NCI-H226 (cell line): ENCODE measurements around the gene SGK2.
A peak's percentile ranks its signal among the peaks of the same experiment; 100 is the strongest.

Experiments used
- DNase-seq: peaks from one replicate; pipeline ENCODE4 v3.0.0-alpha.2; 2015

SGK2 gene

DNA sequence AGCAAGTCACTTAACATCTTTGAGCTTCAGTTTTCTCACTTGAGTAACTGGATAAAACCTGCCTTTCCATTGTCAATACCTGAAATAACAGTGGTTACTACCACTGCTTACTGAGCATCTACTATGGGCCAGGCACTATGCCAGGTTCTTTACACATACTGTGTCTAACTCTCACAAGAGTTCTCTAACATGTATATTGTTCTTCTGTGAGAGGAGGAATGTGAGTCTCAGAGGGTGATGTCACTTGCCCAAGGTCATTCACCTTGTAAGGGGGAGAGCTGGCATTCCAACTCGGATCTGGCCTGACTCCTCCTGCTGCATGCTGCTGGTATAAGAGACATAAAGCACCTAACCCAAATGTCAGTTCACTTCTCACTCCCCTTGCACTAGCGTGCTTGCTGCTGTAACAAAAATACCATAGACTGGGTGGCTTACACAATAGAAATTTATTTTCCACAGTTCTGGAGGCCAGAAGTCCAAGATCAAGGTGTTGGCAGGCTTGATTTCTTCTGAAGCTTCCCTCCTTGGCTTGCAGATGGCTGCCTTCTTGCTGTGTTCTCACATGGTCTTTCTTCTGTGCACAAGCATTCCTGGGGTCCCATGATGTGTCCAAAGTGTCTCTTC, 21.9 kb upstream of the SGK2 start:
- DNase-seq: peak; percentile 9

DNA sequence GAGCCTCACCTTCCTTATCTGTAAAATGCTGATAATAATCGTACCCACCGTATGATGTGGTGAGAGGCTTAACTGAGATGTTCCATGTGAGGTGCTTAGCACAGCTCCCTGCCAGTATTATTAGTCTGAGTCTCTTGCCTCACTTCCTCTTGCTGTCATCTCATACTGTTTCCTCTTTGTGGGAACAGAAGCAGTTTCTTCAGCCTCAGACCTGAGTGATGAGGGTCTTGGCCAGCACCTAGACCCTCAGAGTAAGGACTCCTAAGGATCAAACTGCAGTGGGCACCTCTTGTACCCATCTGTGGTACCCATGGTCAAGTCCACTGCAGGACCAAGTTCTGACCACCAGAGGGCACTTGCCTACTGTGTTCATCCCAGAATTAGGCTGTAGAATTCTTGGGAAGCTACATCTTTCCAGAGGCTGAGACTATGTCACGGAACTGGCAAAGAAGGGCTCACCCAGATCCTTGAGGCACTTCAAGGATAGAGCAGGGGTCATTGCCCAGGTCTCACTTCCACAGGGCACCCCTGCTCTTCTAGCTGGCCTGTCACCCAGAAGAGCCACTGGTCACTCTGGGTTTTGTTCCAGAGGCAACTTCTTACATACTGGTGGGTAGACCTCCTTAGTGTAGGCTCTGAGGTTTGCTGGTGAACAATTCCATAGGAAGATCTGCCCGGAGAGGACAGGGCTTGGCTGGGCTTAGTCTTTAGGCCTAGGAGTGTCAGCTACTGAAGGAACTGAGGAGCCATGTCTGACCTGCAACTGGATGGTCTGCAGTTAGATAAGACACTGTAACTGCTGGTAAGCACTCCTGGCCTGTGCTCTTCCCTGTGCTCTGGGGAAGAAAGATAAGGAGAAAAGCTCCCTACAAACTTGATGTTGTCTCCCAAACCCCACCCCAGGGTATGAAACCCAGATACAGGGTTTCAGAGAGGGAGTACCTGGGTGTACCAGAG, 20.6 kb upstream of the SGK2 start:
- no peak for DNase-seq

DNA sequence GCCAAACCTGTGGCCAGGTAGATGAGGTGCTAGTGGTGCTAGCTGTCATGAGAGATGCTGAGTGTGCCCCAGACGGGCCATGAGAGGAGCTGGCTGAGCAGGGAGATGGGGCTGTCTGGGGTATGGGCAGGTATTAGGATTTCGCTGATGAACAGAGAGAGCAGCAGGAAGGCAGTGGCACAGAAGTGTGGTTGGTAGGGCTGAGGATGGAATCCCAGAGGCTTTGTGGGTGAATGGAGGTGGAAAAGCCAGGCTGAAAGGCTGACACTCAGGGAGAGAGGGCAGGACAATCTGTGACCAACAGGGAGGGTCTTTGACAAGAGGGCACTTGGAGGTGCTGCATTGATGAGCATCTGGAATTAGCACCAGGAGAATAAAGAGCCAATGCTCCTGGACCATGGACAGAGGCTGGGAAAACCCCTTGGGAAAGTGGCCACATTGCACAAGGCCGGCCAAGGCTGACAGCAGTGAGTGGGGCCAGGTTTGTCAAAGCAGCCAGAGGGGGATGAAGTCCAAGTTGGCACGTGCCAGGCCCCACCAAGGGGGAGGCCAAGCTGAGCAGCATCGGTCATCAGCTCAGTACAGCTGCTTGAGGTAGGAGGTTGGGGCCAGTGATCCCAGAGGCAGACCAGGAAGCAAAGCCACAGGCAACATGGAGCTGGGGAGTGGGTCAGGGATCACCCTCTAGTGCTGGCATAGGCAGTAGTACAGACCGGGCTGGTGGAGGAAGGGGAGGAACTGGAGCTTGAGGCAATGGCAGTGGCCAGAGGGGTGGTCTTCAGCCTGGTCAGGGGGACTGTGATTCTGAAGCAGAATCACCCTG, 19.7 kb upstream of the SGK2 start:
- DNase-seq: no peak

DNA sequence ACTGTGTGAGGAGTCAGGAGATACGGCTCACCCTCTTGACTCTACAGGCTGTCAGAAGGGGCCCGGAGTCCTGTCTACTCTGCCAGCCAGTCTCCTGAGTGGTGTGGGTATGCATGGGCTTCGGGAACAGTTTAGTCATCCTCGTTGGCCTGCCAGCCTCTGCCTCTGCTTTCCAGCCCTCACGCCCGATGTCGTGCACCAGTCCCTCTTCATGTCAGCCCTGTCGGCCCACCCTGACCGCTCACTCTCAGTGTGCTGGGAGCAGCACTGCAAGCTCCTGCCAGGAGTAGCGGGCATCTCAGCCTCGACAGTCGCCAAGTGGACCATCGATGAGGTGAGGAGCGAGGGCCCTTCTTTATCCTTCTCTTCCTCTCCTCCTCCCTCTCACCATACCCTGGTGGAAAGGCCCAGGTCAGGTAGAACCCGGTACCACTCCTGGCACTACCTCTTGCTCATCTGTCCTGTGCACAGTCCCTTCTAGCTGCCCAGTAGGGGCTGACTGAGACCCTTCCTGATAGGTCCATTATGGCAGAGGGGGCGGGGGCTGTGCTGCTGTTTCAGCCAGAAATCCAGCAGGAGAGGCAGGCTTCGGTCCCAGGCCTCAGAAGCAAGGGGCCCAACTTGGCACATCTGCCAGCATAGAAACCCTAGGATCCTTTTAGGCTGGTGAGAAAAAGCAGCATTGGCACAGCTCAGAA, 18.7 kb upstream of the SGK2 start:
- DNase-seq: no peak

DNA sequence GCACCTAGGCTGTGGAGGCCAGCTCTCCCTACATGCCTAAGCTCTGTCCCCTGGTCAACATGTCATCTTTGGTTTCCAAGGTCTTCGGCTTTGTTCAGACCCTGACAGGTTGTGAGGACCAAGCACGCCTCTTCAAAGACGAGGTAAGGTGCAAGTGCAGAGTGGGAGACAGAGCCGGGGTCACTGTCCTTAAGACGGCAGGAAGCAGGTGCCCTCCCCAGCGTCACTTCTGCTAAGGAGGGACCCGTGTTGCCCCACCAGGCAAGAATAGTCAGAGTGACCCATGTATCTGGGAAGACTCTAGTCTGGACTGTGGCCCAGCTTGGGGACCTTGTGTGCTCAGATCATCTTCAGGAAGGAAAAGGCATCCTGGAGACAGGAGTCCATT, 18.2 kb upstream of the SGK2 start:
- no peak for DNase-seq

DNA sequence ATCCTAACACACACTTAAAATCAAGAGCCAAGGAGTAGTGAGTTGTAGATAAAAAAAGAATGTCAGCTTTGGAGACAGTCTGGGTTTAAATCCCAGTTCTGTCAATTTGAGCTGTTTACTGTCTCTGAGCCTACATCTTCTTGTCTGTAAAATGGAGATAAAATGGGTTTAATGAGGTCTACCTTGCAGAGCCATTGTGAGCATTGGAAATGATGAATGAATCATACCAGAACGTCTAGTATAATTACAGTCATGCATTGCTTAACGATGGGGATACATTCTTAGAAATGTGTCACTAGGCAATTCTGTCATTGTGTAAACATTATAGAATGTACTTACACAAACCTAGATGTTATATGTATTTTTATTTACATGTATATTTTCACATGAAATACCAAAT, 17.6 kb upstream of the SGK2 start:
- no peak for DNase-seq

DNA sequence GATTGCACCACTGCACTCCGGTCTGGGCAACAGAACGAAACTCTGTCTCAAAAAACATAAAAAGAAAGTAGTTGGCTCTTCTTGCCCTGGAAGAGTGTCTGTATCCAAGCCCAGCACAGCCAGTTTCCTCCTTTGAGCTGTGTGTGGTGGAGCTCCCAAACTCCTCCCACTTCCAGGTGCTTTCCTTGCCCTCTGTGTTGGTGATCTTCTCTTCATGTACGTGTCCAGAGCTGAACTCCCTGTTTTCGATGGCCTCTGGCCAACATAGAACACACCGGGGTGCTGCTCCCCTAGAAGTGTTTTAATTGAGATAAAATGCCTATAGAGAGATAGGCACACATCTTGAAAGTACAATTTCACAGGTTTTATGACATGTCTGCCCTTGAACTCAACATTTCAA, 16.7 kb upstream of the SGK2 start:
- DNase-seq: no peak

DNA sequence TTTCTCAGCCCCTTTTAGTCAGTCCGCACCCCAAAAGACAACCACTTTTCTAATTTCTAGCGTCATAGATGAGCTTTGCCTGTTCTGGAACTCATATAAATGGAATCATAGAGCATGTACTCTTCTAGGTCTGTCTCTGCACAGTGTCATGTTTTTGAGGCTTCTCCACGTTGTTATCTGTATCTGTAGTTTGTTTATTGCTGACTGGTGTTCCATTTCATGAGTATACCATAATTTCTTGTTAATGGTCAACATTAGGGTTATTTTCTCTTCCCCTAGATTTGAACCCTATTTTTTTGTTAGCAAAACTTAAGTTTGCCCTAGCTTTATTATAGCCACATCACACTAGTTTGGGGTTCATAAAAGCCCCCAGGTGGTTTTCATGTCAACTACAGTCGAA, 16.2 kb upstream of the SGK2 start:
- DNase-seq: no peak

DNA sequence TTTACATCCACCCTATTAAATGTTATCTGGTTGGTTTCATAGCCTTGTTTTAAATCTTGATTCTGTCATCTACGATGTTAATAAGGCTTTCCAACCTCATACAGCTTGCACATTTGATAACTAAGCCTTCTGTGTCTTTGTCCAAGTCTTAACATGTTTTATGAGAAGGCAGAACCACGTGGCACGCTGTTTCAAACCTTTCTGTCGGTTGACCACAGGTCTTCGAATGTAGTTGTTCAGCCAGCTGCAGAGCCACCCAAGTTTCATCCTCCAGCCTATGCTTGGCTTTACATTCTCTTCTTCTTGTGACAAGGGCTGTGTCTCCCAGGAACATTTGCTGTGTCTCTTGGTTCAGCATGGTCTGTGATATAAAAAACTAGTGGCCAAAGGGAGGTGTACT, 15.7 kb upstream of the SGK2 start:
- DNase-seq: no peak

DNA sequence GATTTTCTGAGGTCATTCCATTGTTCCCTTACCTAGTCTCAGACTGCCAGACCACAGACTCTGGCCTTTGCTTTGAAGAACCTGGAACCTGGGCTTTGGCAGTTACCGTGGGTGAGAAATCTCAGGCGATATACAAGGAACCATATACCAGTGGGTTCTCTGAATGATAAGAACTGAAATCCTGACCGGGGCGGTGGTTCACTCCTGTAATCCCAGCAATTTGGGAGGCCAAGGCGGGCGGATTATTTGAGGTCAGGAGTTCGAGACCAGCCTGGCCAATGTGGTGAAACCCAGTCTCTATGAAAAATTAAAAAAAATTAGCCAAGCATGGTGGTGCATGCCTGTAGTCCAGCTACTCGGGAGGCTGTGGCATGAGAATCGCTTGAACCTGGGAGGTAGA, 14.3 kb upstream of the SGK2 start:
- no peak for DNase-seq

DNA sequence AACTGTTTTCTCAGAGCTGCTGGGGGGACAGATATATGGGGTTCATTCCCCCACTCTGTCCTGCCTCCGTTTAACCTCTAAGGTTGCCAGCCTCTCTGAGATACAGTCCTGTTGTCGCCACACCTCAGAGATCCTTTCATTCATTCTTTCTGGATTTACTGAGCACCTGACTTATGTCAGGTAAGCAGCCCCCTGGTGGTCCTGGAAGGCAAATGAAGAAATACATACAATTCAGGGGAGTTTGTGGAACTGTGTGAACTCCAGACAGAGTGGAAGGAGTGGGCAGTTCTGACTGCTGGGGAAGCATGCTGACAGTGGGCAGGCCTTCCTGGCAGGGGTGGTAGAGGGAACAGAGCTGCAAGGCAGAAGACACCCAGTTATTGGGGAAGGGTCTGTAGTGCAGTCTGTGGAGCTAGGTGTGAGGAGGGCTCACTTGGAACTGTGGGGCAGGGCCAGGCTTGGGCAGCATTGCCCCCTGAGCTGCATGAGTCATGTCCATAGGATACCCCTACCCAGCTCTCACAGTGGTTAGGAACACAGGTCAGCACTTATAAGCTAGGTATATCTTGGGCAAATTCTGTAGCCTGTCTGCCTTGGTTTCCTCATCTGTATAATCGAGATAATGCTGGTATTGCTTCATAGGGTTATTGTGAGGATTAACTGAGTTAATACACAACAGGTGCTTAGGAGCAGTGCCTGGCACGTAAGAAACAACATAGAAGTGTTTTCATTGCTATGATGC, 12.8 kb upstream of the SGK2 start:
- no peak for DNase-seq

DNA sequence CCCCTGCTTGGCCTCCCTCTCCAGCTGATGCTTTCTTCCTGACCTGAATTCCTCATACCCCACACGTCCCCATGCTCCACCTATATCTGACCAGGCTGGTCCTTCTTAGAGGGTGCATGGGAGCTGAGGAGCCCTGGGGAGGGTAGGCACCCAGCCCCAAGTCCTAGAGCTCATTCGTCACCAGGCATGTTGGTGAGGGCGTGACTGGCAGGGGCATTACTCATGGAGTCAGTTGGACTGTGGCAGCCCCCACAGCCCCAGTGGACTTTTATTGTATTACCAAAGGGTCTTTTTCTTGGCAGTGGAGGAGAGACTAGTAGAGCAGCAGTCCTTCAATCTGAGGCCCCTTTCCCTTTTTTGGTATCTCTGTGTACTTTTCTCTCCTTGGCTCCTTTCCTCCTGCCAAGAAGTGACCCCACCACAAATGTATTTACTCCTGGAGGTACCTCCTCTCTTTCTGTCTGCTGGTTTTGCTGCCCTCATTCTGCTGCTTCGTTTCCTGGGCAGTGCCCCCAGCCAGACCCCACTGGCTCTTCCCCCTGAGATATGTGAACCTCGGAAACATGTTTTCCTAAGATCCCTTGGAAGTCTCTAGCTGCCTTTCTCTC, 10.4 kb upstream of the SGK2 start:
- no peak for DNase-seq

DNA sequence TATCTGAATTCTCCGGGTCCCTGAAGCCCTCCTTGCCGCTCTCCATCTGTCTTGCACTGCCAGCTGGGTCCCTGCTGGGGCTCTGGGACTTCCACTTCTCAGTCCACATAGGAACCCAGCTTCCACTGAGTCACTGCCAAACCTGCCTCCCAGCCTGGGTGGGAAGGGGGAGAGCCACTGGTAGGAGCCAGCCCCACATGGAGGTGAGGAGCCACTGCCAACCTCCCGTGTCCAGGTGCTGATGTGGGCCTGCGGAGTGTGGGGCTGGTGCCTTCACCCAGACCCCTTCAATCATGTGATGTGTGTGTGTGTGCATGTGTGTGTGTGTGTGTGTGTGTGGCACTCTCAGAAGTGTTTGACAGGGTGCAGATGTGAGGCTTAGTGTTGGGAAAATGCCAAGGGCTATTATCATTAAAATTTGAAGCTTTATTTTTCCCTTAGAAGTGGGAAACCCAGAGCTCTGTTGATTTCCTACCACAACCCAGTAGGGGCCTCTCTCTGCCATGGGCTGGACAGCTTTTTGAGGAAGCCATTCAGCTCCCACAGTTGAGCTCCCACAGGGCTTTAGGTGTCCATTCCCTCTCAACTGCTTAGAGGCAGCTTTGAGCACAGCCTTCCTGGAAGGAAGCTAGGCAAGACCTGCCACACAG, 9.3 kb upstream of the SGK2 start:
- no peak for DNase-seq

DNA sequence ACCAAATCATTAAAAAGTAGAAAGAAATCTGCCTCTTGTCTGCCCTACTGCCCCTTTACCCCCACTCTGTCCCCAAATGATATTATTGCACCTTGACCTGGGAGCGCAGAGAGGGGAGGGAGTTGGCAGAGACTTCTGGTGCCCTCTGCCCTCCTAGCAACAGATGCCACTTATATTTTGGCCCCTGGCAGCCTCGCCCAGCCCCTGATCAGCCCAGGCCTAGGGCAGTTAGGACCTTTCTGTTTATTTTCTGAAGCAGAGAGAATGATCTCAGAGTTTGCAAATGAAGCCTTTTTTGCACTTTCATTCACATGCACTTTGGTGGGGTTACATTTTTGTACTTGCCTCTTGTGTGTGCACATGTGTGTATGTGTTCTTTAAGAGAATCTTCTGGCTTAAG, 8.4 kb upstream of the SGK2 start:
- no peak for DNase-seq

DNA sequence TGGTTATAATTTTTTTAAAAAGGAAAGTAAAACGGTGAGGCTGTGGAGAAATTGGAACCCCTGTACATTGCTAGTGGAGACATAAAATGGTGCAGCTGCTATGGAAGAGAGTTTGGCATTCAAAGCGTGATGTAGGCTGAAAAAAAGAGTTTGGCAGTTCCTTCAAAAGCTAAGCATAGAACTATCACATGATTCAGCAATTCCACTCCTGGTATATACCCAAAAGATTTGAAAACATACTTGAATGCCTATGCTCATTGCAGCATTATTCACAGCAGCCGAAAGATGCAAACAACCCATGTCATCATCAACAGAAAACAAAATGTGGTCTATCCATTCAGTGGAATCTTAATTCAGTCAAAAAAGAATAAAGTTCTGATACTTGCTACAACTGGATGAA, 4.5 kb upstream of the SGK2 start:
- DNase-seq: no peak

DNA sequence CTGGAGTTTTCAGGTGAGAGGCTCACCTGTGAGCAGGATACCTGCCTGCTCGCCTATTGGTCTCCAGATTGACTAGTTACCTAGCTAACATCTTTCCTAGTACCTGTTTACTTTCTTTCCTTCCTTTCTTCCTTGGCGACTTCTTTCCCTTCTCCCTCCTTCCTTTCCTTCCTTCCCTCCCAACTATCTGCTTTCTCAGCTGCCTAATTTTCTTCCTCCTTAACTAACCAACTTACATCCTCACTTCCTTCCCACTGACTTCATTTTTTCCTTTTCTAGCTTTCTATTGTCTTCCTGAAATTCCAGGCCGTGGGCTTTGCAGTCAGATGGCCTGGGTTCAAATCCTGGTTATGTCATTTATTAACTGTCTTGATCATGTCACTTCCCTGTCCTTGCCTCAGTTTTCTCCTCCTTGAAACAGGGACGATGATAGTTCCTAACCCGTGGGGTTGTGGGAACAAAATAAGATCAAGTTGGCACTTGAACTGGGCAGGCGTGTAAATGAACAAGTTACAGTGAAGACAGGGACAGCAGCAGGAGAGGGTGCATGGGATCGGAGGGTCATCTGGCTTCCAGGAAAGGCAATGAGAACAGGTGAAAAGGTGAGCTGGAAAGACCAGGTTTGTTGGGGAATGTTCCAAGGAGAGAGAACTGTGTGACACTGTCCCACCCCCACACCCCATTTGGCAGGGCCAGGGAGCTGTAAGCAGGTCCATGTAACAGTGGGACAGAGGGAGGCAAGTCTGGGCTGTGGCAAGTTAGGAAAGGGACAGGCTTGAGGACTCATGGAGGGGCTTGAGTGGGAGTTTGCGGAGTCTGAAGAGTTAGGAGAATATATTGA, 540 bp downstream of the SGK2 start:
- no peak for DNase-seq

DNA sequence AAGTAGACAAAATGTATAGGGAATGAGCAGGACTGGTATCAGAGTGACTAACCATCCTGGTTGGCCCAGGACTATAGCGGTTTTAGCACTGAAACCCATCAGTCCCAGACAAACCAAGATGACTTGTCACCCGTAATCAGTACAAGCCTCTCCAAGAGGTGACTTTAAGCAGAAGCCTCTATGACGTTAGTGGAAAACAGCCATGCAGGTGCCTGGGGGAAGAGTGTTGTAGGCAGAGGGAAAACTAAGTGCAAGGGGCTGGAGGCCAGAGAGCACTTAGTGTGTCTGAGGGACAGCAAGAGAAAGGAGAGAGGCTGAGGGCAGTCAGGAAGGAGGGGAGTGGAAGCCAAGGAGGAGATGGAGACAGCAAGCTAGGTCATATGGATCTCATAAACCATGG, 2.1 kb downstream of the SGK2 start:
- DNase-seq: no peak

DNA sequence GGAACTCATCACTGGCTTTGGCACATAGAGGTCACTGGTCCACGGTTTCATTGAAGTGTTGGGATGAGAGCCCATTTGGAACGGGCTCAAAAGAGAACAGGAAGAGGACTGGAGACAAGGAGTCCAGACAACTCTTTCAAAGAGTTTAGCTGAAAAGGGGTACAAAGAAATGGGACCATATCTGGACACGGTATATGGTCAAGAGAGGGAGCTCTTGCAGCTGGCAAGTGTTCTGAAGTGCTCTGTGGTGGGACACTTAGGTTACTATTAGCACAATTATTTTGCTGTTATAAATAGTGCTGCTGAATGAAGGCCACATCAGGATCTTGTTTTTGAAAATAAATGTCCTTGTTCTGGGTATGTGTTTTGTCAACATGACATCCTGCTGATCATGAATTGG, 4.6 kb downstream of the SGK2 start:
- DNase-seq: no peak

DNA sequence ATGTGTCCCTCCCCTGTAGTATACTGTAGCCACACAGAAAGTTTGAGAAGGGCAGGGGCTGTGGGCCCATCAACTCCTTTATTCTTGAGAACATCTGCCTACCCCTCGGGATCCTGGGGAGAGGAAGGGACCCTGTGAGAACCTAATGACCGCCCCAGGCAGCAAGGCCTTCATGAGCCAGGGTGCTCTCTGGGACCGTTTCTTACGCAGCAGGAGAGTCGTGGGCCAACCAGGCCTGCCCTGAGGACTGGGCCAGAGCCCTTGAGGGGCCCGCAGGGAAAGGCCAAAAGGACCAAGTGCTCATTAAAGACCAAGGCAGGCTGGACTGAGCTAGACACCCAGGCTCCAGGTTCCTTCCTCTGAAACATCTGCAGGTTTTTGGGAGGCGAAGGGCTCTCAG, 5.2 kb downstream of the SGK2 start:
- no peak for DNase-seq

DNA sequence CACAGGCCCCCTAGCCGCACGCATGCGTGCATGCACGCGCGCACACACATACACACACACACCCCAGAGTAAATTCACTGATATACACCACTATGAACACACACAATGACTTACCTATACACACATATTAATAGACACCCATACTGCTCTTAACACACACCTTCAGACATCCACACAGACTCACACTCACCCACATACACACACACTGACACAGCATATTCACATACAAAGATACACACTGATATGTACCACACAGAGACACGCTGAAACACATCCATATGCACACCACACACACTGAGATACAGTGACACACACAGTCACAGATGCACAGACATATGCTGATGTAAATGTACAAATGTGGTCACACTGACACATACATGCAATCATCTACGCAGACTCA, 5.6 kb downstream of the SGK2 start:
- no peak for DNase-seq
